NOMO-1 (cell line): Measurements from ENCODE around the gene MUS81.

Experiments
- DNase-seq, 2 experiments: peaks; one replicate each; lab custom pipeline; 2025; ENCODE audit not compliant: unreplicated experiment in 2 of 2; lab: John Stamatoyannopoulos, UW

MUS81 gene

GRCh38 chr11:65859812-65860277, 388 bp upstream of the MUS81 start:
- no peak for DNase-seq

- DNase-seq = no peak
These were observed 902 bp downstream of the MUS81 start for GRCh38 chr11:65861165-65861505.

GRCh38 chr11:65861533-65862183, 1.4 kb downstream of the MUS81 start:
- no peak for DNase-seq

DNA sequence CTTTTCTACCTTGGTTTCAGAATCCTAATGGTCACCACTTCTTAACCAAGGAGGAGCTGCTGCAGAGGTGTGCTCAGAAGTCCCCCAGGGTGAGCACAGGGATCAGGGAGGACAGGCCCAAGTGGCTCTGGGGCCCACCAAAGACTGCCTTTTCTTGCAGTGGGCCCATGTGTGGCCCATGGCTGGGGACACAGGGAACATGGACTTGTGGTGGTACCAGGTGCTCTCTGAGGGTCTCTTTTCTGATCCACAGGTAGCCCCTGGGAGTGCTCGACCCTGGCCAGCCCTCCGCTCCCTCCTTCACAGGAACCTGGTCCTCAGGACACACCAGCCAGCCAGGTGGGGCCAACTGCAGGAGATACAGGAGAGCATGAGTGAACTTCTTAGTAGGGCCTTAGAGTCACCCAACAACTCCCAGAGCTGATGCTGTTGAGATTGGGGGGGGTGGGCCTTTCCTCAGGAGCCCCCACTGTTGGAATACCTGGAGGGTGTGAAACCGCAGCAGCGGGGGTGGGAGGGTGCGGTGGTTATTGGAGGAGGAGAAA, 2.0 kb downstream of the MUS81 start:
- DNase-seq = no peak

GRCh38 chr11:65862941-65863888, 3.0 kb downstream of the MUS81 start:
- no peak for DNase-seq

GRCh38 chr11:65863889-65864705, 3.9 kb downstream of the MUS81 start:
- DNase-seq = no peak

GRCh38 chr11:65864706-65865471, 4.7 kb downstream of the MUS81 start:
- no peak for DNase-seq

DNA sequence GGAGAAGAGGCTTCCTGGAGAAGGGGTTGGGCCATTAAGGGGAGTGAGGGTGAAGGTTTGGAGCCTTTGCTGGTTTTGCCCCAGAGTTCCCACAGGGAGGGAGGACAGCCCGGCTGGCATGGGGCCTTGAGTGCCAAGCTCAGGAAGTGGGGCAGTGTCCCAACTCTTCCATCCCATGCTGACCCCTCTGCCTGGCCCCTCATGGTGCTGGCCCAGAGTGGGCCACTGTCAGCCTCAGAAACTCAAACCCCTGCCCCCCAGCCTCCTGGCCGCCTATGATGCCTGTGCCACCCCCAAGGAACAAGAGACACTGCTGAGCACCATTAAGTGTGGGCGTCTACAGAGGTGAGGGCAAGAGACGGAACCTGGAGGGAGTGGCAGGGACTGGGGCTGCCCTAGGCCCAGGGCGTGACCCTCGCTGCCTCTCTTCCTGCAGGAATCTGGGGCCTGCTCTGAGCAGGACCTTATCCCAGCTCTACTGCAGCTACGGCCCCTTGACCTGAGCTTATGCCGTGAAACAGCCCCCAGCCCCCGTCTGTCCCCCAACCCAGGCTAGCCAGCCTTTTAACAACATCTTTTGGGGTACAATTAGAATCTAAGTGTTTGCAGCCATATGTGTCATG, 5.4 kb downstream of the MUS81 start:
- no peak for DNase-seq

DNA sequence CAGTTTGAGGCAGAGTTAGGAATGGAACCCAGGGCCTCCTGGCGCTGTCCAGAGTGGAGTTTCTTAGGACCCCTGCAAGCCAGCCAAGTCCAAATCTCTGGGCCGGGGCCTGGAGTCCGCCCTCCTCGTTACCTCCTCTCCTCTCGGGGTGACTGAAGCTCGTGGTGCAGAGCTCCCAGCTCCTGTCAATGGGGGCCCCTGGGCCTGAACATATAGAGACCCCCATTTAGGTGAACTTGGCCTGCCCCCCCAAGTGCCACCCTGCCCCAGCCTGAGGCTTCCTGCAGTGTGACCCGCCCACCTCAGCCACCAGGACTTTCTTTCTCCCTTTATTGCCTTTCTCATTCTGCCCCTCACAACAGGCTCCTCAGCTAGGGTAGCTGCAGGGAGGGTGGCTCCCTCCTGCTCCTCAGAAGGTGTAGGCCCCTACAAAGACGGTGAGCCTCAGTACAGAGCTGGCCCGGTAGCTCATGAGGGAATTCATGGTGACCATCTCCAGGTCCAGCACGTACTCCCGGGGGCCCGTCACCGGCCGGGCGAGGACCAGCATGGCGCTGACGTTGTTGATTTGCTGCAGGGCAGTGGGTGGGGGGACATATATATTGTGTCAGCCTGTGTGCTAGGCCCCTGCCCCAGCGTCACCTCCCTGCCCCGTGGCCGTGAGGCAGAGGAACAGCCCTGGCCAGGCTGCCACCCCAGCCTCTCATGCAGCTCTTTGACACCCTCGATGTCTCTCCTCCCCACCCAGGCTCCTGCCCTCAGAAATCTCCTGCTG, 6.5 kb downstream of the MUS81 start:
- DNase-seq = no peak

DNA sequence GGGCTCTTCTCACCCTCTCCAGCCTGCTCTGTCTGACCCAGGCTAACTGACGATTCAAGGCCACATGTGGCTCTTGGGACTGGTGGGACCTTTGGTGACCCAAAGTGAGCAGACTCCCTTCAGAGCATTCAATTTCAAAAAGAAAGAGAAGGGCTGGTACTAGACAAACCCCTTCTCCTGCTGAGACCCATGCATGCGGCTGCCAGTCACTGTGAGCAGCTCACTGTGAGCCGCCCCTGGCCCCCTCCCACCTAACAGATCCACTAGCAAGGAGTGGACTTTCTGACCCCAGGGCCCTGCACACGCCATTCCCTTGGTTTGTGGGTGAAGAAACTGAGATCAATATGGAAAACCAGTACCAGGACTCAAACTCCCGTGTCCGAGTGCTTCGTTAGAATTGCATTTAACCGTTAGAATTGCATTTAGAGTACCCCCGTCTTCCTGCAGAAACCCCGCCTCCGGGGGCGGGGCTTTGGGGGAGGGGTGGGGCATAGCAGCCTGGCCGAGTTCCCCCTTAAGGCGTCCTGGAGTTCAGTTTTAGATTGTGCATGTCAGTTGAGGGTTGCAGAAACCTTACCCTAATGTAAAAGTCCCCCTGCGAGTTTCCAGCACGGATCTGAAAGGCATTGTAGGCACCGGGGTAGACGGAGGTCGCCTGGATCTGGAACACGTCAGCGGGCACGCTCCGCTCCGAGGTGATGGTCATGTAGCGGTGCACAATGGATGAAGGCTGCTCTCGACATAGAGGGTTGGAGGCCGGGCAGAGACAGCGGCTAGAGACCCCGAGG, 7.2 kb downstream of the MUS81 start:
- DNase-seq = no peak

DNA sequence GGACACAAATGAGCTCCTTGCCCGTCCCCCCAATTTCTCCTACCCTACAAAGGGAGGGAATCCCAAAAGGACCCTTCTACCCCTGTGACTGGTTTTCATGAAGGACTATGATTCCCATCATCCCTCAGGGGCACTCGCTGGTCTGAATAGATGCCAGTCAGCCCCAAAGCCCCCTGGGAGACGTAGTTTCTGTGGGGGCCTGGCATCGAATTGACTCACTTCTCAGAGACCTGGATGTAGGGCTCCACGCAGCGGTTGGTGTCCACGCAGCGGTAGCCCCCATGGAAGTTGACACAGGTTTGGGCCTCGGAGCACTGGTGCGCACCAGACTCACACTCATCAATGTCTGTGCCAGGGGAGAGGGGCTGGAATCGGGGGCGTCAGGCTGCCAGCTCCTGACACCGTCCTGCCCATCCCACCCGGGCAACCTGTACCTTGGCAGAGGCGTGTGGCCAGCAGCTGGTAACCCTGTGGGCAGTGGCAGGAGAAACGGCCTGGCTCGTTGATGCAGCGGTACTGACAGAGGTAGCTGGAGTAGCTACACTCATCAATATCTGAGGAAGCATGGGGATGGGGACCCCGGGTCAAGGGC, 7.9 kb downstream of the MUS81 start:
- no peak for DNase-seq

DNA sequence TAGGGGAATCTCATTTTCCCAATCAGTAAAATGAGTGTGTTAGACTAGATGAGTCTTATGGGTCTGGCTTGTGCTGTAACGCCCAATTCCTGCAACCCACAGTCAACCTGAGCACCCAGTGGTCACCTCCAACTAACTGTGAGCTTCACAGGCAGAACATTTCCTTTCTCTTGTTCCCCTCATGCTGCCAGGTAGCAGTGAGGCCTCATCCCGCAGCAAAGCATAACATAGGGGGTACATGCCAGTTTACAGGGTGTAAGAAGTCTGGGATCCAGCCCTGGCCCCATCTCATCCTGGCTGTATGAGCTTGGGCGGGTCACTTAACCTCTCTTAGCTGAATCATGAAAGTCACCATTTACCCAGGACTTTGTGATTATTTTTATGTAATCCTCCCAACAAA, 8.7 kb downstream of the MUS81 start:
- DNase-seq = no peak

- no peak for DNase-seq
These were observed 9.5 kb downstream of the MUS81 start for GRCh38 chr11:65869643-65870306.

DNA sequence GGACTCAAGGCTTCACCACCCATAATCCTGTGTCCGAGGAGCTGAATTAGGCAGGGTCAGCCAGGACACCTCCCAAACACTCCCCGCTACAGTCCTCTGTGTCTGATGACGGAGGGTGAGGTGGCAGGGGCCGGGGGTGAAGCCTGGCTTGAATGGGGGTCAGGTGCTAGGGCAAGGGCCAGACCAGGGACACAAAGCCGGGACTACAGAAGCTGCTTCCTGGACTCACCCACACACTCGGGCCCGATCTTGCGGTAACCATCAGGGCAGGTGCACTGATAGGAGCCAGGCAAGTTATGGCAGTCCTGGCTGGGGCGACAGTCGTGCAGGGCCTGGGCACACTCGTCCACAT, 10.1 kb downstream of the MUS81 start:
- DNase-seq = no peak

DNA sequence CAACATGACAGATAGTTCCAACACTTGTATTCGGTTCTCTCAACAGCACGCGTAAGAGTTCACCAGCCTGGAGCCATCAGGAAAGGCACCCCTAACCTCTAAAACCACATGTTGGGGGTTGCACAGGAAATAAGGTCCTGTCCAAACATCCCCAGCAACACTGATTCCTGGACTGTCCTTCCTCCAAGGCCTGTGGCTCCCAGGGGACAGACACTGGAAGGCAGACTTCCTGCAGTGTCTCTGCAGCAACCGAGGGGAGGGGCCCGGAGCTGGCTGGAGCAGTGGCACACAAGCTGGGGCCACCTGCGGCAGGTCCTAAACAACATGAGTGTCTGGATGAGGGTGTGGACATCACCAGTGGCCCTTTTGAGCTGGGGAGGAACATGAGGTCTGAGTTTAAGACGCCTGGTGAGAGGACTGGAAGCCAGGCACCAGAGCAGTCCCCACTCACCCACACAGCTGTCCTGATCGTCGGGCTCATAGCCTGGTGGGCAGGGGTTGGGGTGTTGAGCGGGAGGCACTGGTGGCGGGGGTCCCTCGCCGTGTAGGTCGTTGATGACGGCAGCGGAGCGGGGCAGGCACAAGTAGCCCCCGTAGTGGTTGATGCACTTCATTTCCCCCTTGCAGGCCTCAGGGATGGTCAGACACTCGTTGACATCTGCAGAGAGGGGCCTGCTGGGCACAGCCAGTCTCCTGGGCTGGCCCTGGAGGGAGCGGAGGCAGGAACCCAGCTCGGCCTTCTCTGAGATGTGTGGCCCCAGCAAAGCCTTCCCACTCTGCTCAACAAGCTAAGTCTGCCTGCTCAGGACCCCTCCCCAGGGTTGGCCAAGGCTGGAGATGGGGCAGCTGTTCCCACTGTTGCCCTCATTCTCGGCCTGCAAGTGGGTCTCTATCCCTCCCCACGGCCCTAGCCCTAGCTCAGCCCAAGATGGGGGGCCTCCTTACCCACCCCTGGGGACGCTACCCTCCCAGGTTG, 10.8 kb downstream of the MUS81 start:
- no peak for DNase-seq

- DNase-seq = no peak
These were observed 11.7 kb downstream of the MUS81 start for GRCh38 chr11:65871811-65872548.
